Lower leg skin (tissue), 3 donors: ENCODE measurements around the gene CYP17A1.

ENCODE experiments used
- CTCF ChIP-seq, 3 donors: fragments of 450-650 bp; IDR thresholded peaks; one replicate each; pipeline ENCODE4 v1.5.1; 2016; ENCODE audit warnings: antibody characterized with exemption in 3 of 3, mild to moderate bottlenecking in 3 of 3, moderate library complexity in 2 of 3
- POLR2A ChIP-seq, 2 donors: fragments of 450-650 bp; IDR thresholded peaks; one replicate each; pipeline ENCODE4 v1.6.1; 2016 to 2017; ENCODE audit warnings: antibody characterized with exemption in 2 of 2, mild to moderate bottlenecking in 1 of 2, moderate library complexity in 1 of 2

GRCh38 chr10:102859911-102860310, 22.7 kb upstream of the CYP17A1 start:
- TF ChIP-seq CTCF (IDR thresholded peaks at IDR 0.05) = no peak
- TF ChIP-seq POLR2A (IDR thresholded peaks at IDR 0.05) = no peak
